Measurements from ENCODE around the gene NOP9.

DNA sequence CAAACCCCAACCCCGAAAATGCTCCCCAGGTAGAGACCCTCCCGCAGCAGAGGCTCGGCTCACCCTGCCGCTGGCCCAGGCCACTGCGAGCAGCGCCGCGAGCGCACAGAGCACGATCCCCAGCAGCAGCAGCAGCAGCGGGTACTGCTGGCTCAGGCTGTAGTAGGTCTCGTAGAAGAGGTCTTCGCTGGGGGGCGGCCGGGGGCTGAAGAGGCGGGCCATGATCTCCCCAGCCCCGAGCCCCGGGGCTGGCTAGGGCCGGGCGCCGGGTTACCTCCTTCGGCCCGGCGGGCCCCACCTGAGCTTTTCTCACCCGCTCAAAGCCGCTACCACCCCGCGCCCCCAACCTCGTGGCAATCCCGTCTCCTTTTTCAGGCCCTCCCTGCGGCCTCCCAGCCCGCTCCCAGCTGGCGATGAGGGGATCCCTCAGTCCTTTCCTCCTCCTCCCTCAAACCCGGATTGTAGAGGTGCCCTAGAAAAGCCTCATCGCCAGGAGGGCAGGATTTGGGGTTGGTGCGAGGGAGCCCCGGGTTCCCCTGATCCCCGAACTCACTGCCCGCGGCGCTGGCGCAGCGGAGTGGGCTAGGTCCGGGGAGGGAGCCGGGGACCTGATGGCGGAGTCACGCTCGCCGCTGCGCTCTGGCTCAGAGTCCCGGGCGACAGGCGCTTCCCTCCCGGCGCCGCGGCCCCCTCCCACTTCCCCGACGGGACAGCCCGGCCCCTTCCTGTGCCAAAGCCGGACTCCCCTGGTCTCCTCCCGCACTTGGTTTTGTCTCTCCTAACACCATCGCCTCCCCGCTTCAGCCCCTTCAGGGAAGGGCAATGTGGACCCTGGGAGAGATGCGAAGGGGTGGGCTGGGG, 35.0 kb downstream of the NOP9 start, which contains the start of gene ADCY4:
- TF ChIP-seq, protein P1, sequence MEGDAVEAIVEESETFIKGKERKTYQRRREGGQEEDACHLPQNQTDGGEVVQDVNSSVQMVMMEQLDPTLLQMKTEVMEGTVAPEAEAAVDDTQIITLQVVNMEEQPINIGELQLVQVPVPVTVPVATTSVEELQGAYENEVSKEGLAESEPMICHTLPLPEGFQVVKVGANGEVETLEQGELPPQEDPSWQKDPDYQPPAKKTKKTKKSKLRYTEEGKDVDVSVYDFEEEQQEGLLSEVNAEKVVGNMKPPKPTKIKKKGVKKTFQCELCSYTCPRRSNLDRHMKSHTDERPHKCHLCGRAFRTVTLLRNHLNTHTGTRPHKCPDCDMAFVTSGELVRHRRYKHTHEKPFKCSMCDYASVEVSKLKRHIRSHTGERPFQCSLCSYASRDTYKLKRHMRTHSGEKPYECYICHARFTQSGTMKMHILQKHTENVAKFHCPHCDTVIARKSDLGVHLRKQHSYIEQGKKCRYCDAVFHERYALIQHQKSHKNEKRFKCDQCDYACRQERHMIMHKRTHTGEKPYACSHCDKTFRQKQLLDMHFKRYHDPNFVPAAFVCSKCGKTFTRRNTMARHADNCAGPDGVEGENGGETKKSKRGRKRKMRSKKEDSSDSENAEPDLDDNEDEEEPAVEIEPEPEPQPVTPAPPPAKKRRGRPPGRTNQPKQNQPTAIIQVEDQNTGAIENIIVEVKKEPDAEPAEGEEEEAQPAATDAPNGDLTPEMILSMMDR (IDR thresholded peaks at IDR 0.05): no peak
- TF ChIP-seq POLR2A (IDR thresholded peaks at IDR 0.05) (no peak), POLR2AphosphoS5 (IDR thresholded peaks at IDR 0.05) (no peak)
